Measurements from ENCODE around the gene RHBDF2.

DNA sequence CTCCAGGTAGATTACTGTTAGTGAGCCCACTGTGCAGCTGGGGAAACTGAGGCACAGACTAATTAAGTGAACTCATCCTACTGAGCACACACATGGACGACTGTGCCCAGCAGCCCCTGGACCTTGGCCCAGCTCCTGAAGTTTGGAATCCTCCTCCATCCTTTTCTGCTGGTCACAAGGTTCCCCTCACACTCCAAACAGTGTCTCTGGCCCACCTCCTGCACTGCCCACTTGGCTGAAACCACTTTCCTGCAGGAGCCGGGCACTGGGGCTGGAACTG is 3.6 kb downstream of the RHBDF2 start:
- TF ChIP-seq CTCF (IDR thresholded peaks at IDR 0.05): no peak
- TF ChIP-seq POLR2A (IDR thresholded peaks at IDR 0.05): no peak
